SK-MEL-5 (cell line): ENCODE results near the gene DENND1B. TPM values are rescaled to one million over a fixed set of nuclear protein-coding genes. Genes with fewer than 3 reads are reported as not detected.
"Not testable (repeated sequence)": the region's sequence is repeated elsewhere in the genome, so short reads cannot be mapped to it uniquely, and the experiment has no call there.

Experiments used
- DNase-seq: peaks from one replicate; pipeline ENCODE4 v3.0.0-alpha.2; 2016; ENCODE audit warnings: low read depth, low spot score
- in situ Hi-C: cut with HindIII; loops from 2 replicates; pipeline ENCODE4 v1.10.0; 2016; ENCODE audit warnings: low sequenced_read_pairs, high pct_unique_total_duplicates, low pct_unique_long_range_greater_than_20kb
- total RNA-seq: library from RNA; depleted of rRNA; stranded (reverse); fragments of >200 nt; shearing (Covaris generic); gene quantifications from 2 replicates; pipeline ENCODE4 v1.2.3, GENCODE V29; 2014

DENND1B gene
- total RNA-seq, 1 experiment from 2014 or later, result 4.8 TPM

DNA sequence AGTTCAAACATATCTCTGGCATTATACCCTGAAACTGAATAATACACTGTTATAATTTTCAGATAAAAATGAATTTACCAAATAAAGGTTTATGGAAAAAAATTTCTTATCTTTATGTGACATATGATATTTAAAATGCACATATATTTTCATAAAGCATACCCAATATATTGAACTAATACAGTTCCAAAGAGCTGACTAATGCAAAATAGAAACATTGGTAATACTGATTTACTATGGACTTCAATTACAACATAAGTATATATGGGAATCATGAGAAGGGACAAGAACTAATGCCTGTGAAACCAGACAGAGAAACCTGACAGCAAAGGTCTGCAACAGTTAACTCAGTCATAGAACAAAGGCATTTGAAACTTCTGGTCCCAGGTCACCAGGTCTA is 153.5 kb downstream of the DENND1B start:
- in situ Hi-C loops, result no loop called here
- DNase-seq, result no peak

DNA sequence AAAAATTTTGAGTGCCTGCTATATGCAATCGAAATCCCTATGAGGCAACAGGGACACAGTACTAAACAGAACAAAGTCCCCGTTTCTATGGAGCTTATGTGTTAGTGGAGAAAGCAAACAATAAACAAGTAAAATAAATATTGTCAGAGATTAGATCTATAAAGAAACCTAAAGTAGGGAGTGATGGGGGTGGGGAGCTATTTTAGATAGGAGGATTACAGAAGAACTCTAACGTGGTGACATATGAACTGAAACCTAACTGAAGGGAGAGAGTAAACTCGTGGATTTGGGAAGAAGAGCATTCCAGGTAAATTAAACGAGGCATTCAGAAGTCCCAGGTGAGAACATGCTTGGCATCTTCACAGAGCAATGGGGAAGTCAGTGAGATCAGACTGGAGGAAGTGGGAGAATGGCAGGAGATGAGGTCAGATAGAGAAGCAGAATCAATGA is 154.5 kb downstream of the DENND1B start:
- in situ Hi-C loops, result no loop called here
- DNase-seq, result no peak

DNA sequence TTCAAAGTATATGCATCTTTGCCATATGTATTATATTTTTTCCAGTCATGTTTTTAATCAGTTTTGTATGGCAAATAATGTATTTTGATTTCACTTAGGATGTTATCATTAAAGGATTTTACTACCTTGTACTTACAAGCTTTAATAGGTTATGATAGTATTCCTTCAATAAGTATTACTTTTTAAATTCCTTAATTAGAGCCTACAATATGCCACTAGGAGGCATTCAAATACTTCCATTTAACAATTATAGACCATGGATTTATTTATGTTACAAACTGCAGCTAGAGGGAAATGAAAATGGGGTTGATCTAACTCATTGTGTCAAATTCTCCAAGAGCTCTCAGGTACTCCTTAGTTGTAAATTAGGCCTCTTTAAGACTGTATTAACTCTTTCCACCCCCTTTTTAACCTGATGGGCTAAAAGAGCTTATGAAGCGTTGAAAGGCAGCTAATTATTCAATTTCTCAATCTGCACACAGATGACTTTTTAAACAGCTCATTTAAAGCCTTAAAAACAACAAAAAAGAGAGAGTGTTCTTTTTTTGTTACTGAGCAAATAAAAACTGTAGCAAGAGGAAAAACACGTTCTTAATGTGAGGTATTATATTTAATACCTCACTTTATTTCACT is 156.2 kb downstream of the DENND1B start:
- DNase-seq, result peak; percentile 47

DNA sequence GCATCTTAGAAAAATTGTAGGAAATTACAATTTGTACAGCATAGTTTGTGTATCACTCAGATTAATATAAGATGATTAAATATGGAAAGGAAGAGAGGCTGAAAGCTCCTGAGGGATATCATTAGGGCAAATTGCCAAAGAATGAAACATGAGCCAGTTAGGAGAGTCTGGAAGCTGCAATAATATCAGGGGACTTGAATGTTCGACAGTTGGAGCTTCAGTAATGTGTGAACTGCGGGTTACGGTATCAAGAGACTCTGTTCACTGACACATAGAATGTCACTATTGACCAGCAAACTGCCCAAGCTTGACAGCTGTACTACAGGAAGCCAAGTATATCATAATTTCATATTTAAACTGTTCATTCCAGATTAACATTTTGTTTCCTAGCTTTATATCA is 157.2 kb downstream of the DENND1B start:
- peak; percentile 6 for DNase-seq
- in situ Hi-C loops, result no loop called here

More for the DNA sequence above, 156.2 kb downstream of the DENND1B start:
- in situ Hi-C loops, result no loop called here

DNA sequence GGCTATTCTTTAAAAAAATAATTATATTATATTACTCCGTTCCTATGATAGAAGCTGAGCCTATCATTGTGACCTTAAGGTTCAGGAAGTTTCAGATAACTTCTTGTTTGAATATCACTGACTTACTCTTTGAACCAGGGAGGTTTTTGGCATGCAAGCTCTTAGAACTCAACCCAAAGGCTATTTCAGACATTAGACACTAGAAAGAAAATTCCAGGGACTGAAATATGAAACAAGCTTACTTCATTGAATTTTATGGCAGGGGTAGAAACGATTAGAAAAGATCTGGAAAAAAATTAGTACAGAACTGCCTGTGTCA is 159.6 kb downstream of the DENND1B start:
- in situ Hi-C loops, result no loop called here
- DNase-seq, result no peak

DNA sequence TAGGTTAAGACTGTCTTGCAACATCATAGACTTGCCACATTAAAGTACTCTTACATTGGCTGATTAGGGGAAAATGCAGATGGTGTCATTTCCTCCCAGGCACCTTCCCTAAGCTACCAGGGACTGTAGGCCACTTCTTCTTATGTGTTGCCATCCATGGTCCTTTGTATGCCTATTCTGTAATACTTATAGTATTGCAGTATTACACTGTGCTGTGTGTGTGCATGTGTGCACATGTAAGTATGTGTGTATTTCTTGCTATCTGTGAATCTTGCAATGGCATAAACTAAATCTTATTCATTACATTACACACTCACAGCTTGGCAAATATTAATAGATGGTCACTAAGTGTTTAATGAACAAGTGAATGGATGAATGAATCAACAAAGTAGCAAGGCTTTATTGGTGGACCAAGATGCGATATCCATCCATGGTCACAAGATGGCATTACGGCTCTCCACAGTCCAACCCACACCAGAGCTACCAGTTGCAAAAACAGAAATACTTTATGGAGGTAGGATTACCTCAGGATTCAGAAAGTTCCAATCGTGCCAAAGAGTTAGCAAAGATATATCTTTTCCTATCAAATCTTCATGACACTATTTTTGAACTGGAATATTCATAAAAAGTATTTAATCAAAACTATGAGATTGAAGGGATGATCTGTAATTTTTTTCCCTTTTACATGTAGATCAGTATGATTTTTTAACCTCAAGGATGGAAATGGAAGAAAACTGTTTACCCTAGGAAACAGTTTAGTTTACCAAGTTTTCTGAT is 160.2 kb downstream of the DENND1B start:
- in situ Hi-C loops, result no loop called here
- peak; percentile 70 for DNase-seq

DNA sequence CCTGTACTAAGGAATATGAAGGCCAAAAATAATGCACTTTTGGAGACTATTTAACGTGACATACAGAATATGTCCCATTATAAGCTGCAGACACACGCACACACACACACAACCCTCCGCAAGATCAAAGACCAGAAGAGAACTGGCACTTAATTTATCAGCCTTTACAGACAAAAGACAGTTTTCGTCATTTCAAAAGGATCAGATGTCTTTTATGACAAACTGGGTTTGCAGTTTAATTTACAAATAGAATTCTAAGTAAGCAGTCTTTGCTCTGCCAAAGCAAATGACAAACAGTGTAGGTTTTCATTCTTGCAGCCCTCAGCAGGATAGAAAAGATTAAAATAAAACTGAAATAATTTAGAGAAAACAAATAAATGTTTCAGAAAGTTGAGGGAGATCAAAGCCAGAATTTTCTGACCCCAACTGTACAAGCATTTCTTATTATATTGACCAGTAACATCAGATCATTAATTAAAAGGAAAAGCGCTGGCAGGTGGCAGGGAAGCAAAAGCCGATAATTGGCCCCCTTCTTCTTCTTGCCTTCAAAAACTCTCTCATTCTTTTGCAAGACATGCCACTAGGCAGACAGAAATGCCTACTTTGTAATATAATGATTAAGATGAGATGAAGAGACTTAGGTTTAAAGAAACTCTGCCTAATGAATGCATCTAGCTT is 169.0 kb downstream of the DENND1B start:
- in situ Hi-C loops, result no loop called here
- no peak for DNase-seq

DNA sequence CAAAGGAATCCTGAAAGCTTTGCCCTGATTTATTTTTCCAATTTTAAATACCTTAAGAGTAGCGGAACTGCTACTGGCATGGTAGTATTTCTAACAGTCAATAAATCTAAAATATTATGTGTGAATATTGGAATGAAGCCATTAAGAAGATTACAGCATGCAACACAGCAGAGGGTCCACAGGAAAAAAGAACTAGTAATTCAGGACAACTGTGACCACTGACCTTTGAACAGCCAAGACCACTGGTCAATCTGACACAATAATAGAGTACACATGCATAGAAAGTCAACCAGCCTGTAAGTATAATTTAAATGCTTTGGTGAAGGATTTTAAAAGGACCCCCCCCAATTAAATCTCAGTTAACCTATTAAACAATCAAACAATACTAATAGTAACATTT is 171.0 kb downstream of the DENND1B start:
- no peak for DNase-seq
- in situ Hi-C loops, result no loop called here

DNA sequence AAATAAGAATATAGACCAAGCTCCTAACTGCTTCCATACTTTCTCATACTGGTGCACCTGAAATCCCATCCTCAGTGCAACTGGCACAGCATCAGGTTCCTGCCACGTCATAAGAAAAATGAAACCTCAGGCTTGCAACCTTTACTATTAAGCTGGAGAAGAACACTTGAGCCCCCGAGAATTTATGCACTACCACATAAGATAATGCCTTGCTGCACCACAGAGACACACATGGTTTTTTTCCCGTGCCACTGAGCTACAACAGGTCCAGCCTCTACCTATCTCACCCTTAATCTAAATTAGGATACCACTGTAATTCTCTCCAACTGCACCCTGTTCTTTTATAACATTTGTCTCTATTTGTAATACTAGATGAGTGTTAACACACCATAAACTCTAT is 174.5 kb downstream of the DENND1B start:
- in situ Hi-C loops, result no loop called here
- DNase-seq, result no peak

DNA sequence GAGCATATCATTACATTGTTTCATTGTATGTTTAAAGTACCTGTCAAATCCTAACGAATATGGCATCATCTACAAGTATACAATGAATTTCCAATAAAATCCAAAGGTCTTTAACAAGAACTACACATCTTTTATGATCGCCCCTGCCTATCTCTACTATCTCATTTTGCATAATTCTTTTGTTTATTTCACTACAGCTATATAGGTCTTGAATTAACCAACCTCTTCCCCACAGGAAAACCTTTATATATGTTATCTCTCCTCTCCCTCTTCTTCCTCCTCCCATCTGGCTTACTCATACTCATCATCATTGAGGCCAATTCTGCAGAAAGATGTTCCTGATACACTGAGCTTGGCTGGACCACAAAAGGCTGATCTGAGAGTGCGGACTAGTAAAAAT is 175.5 kb downstream of the DENND1B start:
- no peak for DNase-seq
- in situ Hi-C loops, result no loop called here

DNA sequence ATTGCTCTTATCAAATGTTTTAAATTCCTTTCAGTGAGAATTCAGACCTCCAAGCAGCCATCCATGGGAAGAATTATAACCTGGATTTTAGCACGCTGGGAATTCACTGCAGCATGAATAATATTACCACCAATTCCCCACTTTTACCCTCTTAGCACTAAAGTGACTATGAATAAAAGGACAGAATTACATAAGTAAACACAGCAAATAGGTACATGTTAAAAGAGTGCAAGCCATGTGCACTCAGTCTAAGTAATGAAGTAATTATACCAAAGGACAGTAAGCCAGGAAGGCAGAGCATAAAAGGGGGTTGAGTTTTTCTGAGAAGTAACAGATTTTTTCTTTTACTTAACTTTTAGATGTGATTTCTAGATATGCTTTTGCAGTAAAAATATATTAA is 176.3 kb downstream of the DENND1B start:
- in situ Hi-C loops, result no loop called here
- DNase-seq, result no peak

DNA sequence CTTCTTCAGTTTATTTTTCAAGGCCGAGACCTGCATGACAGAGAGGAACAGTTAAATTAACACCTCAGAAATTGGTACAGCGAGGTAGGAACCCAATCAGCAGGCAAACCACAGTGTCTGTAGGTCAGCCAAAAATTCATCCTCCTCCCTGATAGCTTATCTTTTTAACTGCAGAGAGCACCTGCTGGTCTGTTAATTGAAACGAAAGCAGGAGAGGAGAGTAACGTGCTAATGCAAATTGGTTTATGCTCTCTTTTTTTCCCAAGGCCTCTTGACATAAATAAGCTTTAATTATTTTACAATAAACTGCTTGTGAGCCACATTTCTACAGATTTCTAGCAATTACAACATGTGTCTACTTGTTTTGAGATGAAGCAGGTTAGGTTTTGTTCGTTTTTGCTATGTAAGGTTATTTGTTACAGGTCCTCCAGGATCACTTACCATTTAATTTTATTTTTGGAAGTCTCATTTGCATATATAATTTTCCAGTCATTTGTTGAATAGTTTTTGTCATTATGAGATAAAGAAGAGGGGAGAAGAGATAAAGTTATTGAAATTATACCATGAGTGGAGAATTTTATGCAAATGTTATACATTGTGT is 179.9 kb downstream of the DENND1B start:
- in situ Hi-C loops, result no loop called here
- no peak for DNase-seq

DNA sequence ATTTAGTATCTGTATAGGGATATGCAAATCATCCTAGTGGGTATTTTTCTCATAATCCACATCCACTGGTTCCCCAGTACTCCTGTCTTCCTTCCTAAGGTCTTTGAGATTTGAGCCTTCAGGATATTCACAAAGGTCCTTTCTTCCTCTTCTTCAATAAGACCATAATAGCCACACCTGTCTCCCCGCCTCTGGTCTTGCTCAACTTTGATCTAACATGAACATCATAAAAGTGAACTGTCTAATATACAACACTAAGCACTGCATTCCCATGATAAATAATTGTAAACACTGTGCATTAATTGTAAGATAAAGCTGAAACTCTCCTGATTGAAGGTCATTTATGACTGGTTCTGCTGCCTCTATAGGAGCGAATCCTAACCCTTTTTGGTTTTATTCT is 184.6 kb downstream of the DENND1B start:
- in situ Hi-C loops, result no loop called here
- no peak for DNase-seq

DNA sequence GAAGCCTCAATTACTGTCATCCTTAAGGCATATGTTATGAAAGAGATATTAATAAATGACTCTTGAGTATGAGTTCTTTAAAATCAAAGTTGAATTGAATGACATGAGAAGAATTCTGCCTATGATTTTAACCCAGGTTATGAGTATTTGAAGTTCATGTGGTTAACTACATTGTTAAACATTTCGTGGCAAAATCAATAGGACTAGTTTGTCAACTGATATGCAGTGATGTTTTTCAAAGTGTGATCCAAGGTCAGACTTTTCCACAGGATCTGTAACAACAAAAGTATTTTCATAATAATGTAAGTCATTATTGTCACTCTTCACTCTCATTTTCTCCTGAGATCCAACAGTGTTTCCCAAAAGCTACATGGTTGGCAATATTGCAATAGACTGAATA is 189.5 kb downstream of the DENND1B start:
- in situ Hi-C loops, result no loop called here
- no peak for DNase-seq

DNA sequence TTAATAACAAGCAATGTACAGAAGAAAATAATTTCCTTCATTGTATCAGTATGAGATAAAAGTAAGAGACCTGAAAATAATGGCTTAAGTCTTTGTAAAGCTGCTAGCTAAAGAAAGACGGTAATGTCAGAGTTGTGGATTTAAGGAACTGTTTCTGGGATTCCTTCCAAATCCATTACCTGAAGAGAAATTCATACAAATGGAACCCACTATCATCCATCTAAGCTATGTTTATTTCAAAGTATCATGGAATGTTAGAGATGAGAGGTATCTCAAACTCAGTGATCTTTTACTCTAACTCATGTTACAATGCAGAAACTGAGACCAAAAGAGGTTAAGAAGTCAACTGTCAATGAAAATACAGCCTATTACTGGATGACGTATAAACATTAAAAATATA is 197.7 kb downstream of the DENND1B start:
- in situ Hi-C loops, result no loop called here
- no peak for DNase-seq

DNA sequence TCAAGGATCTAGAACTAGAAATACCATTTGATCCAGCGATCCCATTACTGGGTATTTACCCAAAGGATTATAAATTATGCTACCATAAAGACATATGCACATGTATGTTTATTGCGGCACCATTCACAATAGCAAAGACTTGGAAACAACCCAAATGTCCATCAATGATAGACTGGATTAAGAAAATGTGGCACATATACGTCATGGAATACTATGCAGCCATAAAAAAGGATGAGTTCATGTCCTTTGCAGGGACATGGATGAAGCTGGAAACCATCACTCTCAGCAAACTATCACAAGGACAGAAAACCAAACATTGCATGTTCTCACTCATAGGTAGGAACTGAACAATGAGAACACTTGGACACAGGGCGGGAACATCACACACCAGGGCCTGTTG is 199.7 kb downstream of the DENND1B start:
- in situ Hi-C loops, DNase-seq: not testable (repeated sequence)

DNA sequence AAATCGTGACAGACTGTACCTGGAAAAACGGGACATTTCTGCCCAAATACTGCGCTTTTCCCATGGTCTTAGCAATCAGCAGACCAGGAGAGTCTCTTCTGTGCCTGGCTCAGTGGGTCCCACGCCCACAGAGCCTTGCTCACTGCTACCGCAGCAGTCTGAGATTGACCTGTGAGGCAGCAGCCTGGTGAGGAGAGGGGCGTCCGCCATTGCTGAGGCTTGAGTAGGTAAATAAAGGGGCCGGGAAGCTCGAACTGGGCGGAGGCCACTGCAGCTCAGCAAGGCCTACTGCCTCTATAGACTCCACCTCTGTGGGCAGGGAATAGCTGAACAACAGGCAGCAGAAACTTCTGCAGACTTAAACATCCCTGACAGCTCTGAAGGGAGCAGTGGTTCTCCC is 203.1 kb downstream of the DENND1B start:
- no peak for DNase-seq
- in situ Hi-C loops, result no loop called here

DNA sequence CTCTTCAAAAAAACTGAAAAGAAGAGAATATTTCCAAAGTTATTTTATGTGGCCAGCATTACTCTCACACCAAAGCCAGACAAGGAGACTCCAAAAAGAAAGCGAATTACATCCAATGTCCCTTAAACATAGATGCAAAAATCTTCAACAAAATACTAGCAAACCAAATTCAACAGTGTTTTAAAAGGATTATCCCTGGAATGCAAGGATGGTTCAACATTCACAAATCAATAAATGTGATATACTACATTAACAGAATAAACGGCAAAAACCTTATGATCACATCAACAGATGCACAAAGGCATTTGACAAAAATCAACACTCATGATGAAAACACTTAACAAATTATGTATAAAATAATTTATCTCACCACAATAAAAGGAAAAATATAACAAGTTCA is 207.8 kb downstream of the DENND1B start:
- DNase-seq, result no peak
- in situ Hi-C loops, result no loop called here

DNA sequence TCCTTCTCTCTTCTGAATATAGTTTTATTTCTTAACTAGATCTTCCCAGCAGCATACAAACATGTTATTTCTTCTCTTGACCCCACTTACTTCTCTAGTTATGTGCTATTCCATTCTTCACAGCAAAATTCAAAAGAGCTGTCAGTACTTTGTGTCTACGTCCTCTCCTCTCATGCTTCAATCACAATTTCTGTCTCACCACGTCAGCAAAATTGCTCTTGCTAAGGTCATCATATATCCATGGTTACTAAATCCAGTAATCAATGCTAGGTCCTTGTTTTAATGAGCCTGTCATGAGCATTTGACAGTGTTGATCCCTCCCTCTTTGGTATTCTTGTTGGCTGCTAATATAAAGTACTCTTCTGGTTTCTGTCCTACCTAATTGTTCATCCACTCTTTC is 214.2 kb downstream of the DENND1B start:
- in situ Hi-C loops, result no loop called here
- DNase-seq, result no peak
